WI38 (cell line): Measurements from ENCODE around the gene TBCD.

Source experiments
- H3K4me3 ChIP-seq: 2 replicates; pipeline ENCODE4 v1.5.1; 2011; ENCODE audit warnings: low read depth, mild to moderate bottlenecking, control low read depth, low read length
- TF ChIP-seq, protein P1 (sequence below): IDR thresholded peaks from 2 replicates; pipeline ENCODE4 v1.5.1; 2012; ENCODE audit warnings: low read depth, mild to moderate bottlenecking, control low read depth, low read length

Gene TBCD

DNA sequence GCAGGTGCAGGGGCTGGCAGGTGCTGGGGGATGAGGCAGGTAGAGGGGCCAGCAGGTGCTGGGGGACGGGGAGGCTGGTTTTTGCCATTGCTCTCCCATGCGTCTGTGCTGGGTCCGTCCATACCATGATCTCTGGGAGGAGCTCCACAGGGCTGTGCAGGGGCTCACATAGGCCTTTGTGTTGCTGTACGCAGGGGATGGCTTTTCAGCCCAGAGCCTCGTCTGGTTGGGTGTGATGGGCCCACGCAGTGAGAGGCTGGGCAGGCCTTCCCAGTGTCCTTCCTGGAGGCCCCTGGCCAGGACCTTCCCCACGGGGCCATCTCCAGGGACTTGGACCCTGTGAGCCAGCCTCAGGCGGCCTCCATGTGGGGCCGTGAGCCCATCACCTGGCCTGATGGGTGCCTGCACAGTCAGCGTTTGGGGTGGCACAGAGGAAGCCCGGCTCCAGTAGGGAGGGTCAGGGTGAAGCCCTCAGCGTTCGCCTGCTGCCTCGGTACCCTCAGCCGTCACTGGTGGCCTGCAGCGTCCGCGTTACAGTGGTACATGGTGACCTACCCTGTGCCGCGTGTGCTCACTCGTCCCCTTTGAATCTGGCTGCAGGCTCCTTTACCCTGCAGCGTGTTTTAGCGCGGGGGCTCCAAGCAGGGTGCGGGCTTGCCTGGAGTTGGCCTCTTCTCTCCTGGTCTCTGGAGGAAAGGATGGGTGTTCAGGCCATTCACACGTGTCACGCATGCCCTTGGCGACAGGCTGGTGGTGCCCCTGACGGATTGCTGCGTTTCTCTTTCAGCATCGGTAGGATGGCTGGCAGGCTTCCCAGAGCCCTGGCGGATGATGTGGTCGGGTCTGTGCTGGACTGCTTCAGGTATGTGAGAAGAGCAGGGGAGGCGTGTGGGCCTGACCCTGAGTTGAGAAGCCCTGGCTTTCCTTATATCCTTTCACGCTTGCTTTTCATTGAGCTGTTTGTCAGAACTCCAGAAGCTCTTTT is 57.3 kb downstream of the TBCD start:
- no peak overlapping the region for H3K4me3 ChIP-seq
- TF ChIP-seq, protein P1, sequence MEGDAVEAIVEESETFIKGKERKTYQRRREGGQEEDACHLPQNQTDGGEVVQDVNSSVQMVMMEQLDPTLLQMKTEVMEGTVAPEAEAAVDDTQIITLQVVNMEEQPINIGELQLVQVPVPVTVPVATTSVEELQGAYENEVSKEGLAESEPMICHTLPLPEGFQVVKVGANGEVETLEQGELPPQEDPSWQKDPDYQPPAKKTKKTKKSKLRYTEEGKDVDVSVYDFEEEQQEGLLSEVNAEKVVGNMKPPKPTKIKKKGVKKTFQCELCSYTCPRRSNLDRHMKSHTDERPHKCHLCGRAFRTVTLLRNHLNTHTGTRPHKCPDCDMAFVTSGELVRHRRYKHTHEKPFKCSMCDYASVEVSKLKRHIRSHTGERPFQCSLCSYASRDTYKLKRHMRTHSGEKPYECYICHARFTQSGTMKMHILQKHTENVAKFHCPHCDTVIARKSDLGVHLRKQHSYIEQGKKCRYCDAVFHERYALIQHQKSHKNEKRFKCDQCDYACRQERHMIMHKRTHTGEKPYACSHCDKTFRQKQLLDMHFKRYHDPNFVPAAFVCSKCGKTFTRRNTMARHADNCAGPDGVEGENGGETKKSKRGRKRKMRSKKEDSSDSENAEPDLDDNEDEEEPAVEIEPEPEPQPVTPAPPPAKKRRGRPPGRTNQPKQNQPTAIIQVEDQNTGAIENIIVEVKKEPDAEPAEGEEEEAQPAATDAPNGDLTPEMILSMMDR, result no peak

GRCh38 chr17:82810644-82811430 is 59.0 kb downstream of the TBCD start:
- no peak overlapping the region for H3K4me3 ChIP-seq
- TF ChIP-seq, protein P1, result no peak

DNA sequence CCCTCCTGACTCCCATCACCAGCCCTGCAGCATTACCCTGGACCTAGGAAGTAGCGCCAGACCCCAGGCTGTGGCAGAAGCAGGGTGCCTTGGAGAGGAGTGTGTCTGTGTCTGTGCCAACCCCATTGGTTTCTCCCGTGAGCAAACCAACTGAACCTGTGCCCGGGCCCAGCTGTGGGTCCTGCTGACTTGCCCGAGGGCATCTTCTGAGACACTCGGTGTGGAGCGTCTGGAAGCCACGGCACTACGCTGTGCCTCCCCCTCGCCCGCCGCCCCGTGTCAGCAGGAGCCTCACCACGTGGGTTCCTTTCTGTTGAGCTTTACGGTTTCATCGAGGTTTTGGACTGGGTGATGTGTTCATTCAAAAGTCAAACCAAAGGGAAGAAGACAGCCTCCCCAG is 60.2 kb downstream of the TBCD start:
- TF ChIP-seq, protein P1, result no peak
- no peak overlapping the region for H3K4me3 ChIP-seq

DNA sequence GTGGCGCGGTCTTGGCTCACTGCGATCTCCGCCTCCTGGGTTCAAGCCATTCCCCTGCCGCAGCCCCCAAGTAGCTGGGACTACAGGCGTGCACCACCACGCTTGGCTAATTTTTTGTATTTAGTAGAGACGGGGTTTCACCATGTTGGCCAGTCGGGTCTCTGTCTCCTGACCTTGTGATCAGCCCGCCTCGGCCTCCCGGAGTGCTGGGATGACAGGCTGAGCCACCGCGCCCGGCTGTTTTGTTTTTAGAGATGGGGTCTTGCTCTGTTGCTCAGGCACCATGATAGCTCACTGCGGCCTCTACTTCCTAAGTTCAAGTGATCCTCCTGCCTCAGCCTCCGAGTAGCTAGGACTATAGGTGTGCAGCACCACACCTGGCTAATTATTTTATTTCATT is 60.7 kb downstream of the TBCD start:
- TF ChIP-seq, protein P1, result no peak
- no peak overlapping the region for H3K4me3 ChIP-seq

DNA sequence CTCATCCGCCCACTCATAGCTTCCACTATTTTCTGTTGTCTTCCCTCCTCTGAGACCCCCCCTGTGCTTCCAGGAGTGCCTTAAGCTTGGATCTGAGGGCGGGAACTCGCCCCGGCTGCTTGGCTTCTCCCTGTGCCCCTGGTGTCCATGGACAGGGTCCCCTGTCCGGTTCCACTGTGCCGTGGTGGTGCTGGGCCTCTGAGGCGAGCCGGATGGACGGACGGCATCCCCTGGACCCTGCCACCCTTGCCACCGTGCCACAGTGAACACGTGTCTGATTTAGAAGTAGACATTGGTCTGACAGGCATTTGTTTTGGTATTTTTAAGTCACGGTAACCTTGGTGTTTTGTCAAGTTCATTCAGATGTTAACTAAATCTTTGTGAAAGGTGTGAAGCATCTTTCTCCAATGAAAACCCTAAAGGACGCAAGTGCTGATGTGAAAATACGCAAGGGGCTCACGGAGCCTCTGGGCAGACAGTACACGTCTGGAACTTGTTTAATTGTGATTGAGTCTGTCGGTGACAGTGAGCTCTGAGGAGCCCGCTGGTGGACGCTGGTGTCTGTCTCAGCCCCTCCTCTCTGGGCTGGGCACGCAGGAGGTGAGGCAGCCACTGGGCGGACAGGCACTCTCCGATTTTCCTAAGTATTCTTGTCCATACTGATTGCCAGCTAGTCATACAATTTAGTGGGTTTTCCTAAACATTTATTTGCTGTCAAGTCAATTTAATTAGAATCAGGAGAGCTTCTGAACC is 61.6 kb downstream of the TBCD start:
- TF ChIP-seq, protein P1, result no peak
- no peak overlapping the region for H3K4me3 ChIP-seq

DNA sequence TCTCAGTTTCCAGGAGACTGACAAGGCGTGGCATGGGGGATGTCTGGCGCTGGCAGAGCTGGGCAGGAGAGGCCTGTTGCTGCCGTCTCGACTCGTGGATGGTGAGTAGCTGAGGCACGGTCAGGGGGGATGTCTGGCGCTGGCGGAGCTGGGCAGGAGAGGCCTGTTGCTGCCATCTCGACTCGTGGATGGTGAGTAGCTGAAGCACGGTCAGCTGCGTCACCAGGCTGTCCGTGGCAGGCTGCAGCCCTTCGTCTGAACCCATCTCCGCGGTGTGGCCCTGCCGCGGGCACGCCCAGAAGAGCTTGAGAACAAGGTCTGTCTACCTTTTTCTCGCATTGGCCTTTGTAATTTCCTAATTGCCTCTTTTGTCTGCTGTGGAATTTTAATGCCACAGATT is 63.0 kb downstream of the TBCD start:
- TF ChIP-seq, protein P1, result no peak
- H3K4me3 ChIP-seq, result no peak overlapping the region
